ENCODE data around the gene GP1BB. TPM values are rescaled to one million over a fixed set of nuclear protein-coding genes. Genes with fewer than 3 reads are reported as not detected.

The GP1BB gene
- total RNA-seq, 1 donor from 2014 or later = not detected

- Histone ChIP-seq H3K27ac (replicated peaks) (no peak overlapping the region), H3K9me3 (replicated peaks) (no peaks in the 10 kb centered on the region), H3K27me3 (ENCODE audit: low read depth) (peaks cover 25% of the 10 kb centered on the region), H3K4me3 (no peak overlapping the region), H3K4me1 (peaks cover 24% of the 10 kb centered on the region), H3K36me3 (no peaks in the 10 kb centered on the region)
- TF ChIP-seq, protein P1, sequence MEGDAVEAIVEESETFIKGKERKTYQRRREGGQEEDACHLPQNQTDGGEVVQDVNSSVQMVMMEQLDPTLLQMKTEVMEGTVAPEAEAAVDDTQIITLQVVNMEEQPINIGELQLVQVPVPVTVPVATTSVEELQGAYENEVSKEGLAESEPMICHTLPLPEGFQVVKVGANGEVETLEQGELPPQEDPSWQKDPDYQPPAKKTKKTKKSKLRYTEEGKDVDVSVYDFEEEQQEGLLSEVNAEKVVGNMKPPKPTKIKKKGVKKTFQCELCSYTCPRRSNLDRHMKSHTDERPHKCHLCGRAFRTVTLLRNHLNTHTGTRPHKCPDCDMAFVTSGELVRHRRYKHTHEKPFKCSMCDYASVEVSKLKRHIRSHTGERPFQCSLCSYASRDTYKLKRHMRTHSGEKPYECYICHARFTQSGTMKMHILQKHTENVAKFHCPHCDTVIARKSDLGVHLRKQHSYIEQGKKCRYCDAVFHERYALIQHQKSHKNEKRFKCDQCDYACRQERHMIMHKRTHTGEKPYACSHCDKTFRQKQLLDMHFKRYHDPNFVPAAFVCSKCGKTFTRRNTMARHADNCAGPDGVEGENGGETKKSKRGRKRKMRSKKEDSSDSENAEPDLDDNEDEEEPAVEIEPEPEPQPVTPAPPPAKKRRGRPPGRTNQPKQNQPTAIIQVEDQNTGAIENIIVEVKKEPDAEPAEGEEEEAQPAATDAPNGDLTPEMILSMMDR (IDR thresholded peaks at IDR 0.05; ENCODE audit: borderline replicate concordance) = no peak
- DNase-seq = no peak
- intact Hi-C loops (cut with micrococcal nuclease) = no loop called here
Observed at GRCh38 chr22:19746726-19747125, 23.4 kb downstream of the GP1BB start.

DNA sequence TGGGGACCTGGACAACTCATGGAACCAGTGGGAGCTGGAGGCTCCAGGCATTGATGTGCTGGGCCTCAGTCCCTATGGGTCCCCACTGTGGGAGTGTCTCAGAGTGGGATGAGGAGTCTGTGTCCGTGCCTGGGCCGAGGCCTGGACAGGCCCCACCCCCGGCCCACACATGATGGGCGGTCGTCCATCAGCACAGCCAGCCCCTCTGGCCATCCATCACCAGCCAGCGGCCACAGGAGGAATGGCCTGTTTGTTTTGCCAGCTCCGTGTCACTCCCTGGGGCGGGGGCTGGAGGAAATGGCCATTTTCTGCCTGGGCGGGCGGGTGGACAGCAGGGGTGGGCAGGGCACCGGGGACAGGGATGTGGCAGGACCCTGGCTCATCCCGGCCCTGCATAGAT, 24.2 kb downstream of the GP1BB start:
- H3K9me3 ChIP-seq (replicated peaks) = no peaks in the 10 kb centered on the region
- H3K27me3 ChIP-seq (ENCODE audit: low read depth) = peaks cover 33% of the 10 kb centered on the region
- H3K36me3 ChIP-seq = no peaks in the 10 kb centered on the region
- intact Hi-C loops (cut with micrococcal nuclease) = no loop called here
- DNase-seq = no peak
- no peak overlapping the region for H3K27ac ChIP-seq (replicated peaks)
- no peak overlapping the region for H3K4me3 ChIP-seq
- peaks cover 24% of the 10 kb centered on the region for H3K4me1 ChIP-seq
- TF ChIP-seq, protein P1 (IDR thresholded peaks at IDR 0.05; ENCODE audit: borderline replicate concordance) = no peak

GRCh38 chr22:19748139-19748538, 24.8 kb downstream of the GP1BB start:
- DNase-seq = no peak
- H3K27ac ChIP-seq (replicated peaks) = no peak overlapping the region
- TF ChIP-seq, protein P1 (IDR thresholded peaks at IDR 0.05; ENCODE audit: borderline replicate concordance) = no peak
- H3K9me3 ChIP-seq (replicated peaks) = no peaks in the 10 kb centered on the region
- H3K4me1 ChIP-seq = peaks cover 24% of the 10 kb centered on the region
- intact Hi-C loops (cut with micrococcal nuclease) = no loop called here
- H3K4me3 ChIP-seq = no peak overlapping the region
- peaks cover 39% of the 10 kb centered on the region for H3K27me3 ChIP-seq (ENCODE audit: low read depth)
- H3K36me3 ChIP-seq = no peaks in the 10 kb centered on the region

DNA sequence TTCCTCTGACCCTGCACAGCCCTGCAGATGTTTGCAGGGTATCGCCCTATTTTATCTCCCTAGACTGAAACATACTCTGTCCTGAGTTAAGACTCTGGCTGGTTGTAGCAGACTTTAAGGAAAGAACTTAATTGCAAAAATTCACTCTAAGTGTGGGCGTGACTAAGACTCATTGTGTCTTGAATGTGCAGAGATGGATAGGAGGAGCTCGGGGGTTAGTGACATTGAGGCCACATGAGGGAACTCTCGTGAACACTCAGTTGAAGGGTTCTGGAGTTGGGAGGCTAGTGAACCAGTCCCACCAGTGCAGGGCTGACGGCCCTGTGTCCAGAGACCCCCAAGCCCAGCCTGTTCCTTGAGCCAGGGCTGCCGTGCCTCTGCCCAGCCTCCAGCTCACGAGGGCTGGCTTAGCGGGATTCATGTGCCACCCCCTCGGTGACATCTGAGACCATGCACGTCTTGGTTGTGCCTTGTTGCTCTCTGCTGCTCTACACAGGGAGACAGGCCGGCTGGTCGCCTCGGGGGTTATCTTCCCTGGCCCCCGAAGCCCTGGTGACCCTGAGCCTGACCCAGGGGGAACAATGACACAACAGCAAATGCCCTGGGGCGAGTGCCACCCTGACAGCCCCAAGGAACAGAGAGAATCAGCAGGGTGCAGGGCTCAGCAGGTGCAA, 25.8 kb downstream of the GP1BB start:
- TF ChIP-seq, protein P1 (IDR thresholded peaks at IDR 0.05; ENCODE audit: borderline replicate concordance) = no peak
- no peak overlapping the region for H3K4me3 ChIP-seq

DNA sequence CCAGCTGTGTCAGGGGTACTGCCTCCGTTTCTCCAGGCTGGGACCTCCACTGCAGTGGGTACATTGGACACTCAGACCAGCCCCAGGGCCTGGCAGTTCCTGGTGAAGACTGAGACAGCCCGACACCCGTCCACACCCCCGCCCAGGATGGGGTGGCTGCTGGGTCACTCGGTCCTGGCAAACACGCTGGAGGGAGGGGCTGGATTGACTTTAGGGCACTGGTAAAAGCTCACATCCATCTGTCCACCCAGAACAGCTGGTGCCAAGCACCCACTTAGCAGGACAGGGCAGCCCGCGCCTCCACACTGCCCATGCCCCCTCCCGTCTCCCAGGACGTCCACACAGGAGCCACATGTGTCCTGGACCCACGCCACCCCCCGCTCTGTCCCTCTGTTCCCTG, 26.5 kb downstream of the GP1BB start:
- no peak for DNase-seq
- peaks cover 15% of the 10 kb centered on the region for H3K4me1 ChIP-seq
- peaks cover 56% of the 10 kb centered on the region for H3K27me3 ChIP-seq (ENCODE audit: low read depth)
- H3K9me3 ChIP-seq (replicated peaks) = no peaks in the 10 kb centered on the region
- no peaks in the 10 kb centered on the region for H3K36me3 ChIP-seq
- intact Hi-C loops (cut with micrococcal nuclease) = no loop called here
- no peak overlapping the region for H3K4me3 ChIP-seq
- TF ChIP-seq, protein P1 (IDR thresholded peaks at IDR 0.05; ENCODE audit: borderline replicate concordance) = no peak
- H3K27ac ChIP-seq (replicated peaks) = no peak overlapping the region

More for the DNA sequence above, 25.8 kb downstream of the GP1BB start:
- Histone ChIP-seq H3K4me1 (peaks cover 21% of the 10 kb centered on the region), H3K36me3 (no peaks in the 10 kb centered on the region), H3K27ac (replicated peaks) (no peak overlapping the region), H3K27me3 (ENCODE audit: low read depth) (peaks cover 49% of the 10 kb centered on the region), H3K9me3 (replicated peaks) (no peaks in the 10 kb centered on the region)
- DNase-seq = no peak
- intact Hi-C loops (cut with micrococcal nuclease) = no loop called here
